ENCODE results near the gene RFX8.

RFX8 gene

GRCh38 chr2:101348883-101349282, 126.0 kb downstream of the RFX8 start:
- DNase-seq (ENCODE audit: low read depth): no peak

Measured in HS-5 (cell line).